ENCODE results near the gene MYL7. TPM values are rescaled to one million over a fixed set of nuclear protein-coding genes. Genes with fewer than 3 reads are reported as not detected.

The MYL7 gene
- total RNA-seq, 1 experiment from 2014 or later, result 1.4 TPM

DNA sequence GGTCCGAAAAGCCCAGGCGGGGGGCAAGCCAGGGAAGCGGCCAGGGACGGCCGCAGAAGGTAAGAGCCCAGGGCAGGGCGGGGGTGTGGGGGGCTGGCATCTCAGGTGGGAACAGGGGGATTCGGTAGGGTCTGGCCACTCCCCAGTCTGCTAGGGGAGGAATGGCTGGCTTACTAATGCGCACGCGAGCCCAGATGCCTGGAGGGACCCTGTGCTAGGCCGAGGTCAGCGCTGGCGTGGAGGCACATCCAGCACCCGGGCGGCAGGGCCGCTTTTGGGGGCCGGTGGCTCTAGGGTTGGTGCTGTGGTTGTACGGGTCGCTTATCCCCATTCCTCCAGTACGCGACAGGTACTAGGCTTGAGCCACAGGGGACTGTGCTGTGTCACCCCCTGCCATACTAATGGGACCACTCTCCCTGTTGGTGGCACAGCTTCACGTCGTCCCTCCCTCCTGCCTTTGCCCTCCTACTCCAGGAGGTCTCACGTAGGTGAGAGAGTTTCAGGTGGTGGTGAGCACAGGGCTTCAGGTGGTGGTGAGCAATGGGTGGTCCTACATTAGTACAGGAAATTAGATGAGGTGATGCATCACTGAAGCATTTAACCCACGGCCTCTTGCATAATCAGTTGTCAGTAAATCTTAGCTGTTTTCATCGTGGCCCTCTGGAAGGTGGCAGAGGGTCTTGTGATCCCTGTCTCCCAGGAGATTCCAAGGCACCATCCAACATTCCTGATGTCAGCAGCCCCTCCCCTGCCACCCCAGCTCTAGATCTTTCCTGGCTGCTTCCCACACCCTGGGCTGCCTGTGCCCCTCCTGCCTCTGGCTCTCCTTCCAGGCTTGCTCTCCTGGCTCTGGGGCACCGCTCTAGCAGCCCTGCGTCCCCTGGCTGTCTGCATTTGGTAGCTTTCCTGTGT, 36.0 kb downstream of the MYL7 start:
- in situ Hi-C loops (cut with HindIII; ENCODE audit: low sequenced_read_pairs), result no loop called here
- no peak for DNase-seq (ENCODE audit: low spot score)

DNA sequence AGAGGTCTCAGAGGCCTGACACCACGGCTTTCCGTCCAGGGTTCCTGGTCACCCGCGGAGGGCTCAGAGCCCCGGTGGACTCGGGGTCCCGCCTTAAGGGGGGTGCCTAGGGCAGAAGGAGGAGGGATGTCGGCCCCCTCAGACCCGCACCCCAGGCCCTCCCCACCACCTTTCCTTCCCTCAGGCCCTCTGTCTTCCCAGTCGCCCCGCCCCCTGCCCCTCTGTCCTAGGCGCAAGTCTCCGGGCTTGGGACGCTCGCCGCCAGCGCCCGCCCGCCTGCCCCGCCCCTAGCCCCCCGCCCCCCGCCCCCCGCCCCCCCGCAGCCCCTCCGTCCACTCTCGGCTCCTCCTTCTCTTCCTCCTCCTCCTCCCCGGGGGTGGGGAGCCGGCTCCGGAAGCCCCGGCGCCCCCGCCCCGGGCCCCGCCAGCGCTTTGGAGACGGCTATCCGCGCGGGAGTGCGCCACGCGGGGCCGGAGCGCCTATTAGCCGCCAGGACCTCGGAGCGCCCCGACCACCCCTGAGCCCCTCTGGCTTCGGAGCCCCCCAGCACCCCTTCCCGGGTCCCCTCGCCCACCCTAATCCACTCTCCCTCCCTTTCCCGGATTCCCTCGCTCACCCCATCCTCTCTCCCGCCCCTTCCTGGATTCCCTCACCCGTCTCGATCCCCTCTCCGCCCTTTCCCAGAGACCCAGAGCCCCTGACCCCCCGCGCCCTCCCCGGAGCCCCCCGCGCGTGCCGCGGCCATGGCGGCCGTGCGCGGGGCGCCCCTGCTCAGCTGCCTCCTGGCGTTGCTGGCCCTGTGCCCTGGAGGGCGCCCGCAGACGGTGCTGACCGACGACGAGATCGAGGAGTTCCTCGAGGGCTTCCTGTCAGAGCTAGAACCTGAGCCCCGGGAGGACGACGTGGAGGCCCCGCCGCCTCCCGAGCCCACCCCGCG, 36.9 kb downstream of the MYL7 start, which contains the start of gene AEBP1:
TSS of gene AEBP1 (plus strand) at position 423 of the 937 bp plus-strand sequence. CDS start at position 744, 321 bp downstream.
- in situ Hi-C loops (cut with HindIII; ENCODE audit: low sequenced_read_pairs), result no loop called here
- no peak for DNase-seq (ENCODE audit: low spot score)

DNA sequence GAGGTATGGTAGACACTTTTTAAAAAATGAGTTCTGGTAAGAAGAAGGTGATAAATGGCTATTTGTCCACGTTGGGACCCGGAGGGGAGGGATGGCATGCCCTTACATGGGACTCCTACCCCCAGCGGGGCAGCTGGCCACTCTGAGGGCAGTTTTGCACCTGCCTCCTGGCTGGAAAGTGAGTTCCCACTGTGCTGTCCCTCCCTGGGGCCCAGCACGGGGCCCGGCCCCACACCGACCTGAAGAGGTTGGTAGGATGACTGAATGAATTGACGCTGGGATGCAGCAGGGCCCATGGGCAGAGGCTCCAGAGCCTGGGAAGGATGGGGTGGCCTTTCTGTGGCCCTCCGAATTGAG, 37.6 kb downstream of the MYL7 start:
- DNase-seq (ENCODE audit: low spot score), result no peak
- in situ Hi-C loops (cut with HindIII; ENCODE audit: low sequenced_read_pairs), result no loop called here

DNA sequence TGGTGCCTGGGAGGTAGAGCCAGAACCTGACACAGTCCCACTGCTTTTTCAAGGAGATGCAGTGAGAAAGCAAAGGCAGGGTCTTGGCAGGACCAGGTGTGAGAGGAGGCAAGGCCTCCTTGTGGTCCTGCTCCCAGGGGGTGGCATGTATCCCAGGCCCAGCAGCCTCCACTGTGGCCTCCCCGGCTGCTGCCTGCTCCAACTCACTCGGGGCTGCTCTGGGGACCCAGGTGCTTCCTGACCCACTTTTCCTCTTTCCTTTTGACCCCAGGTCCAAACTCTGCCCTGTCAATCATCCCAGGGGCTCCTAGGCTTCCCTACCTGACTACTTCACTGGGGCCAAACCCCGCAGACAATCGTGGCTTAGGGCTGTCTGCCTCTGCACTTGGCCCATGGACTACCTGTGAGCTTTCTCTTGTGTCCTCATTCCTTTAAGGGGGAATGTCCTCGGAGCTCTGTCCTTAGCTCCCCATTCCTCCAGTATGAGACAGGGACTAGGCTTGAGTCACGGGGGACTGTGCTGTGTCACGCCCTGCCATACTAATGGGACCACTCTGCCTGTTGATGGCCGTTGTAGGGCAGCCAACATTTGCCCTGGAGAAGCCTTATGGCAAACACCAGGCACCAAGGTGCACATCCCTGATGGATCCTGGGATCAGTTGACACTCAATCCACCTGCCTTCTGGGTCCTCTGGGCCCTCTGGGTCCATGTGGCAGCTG, 38.1 kb downstream of the MYL7 start:
- in situ Hi-C loops (cut with HindIII; ENCODE audit: low sequenced_read_pairs), result no loop called here
- DNase-seq (ENCODE audit: low spot score), result no peak

DNA sequence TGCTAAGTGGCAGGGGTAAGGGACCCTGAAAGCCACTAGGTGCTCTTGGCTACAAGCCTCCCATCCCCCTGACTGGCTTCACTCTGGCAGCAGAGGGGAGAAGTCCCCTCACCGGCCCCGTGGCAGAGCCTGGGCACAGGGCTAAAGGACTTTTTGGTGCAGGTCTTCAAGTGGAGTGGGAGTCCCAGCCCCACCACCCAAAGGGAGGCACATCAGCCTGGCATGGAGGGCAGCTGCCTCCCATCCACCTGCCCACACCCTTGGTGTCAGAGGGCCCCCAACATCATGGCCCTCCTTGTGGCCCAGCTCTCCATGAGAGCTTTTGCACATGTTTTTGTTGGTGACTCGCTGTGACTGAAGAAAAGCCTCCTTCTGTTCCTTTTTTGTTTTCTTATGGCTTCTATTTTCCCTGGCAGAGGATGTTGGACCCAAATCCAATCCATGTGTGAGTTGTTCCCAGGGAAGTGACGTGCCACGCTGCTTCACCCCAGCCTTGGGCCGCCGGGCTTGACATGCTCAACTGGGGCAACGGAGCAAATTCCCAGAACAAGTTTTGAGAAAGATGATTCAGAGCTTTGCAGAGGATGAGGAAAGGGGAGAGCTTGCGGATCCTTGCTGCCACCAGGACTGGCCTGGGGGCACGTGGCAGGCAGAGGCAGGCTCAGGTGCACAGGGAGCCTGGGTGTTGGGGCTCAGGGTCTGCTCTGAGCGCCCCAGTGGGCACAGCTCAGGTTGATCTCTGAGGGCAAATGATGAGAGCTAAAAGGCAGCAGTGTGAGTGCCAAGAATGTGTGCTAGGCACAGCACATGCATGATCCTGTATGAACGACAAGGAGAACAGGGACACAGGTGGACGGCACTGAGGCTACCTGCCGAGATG, 38.9 kb downstream of the MYL7 start:
- in situ Hi-C loops (cut with HindIII; ENCODE audit: low sequenced_read_pairs), result no loop called here
- DNase-seq (ENCODE audit: low spot score), result no peak

DNA sequence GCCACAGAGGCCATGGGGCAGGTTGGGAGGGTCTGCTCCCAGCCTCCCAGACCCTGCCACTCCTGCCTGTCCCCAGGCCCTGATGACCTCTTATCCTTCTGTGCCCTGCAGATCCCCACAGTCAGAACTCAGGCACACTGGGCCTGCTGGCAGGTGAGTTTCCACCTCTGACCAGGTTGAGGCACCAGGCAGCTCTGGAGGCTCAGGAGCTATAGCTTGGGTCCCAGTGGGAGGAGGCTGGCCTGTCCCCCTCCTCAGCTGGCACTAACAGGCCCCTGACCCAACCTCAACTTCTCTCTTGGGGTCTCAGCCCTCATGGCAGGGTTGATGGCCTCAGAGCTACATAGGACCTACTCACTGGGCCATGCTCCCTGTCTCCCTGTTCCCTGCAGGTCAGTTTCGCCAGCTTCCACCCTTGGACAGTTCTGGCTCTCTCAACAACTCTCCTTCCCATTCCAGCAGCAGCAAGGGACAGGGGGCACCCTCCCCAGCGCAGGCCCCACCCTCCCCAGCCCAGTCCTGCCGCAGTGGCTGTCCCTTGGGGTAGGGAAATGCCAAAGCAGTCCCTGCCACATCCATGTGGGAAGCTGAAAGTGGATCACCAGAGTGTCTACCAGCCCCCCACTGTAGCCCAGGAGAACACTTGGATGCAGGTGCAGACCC, 39.7 kb downstream of the MYL7 start:
- in situ Hi-C loops (cut with HindIII; ENCODE audit: low sequenced_read_pairs), result no loop called here

DNA sequence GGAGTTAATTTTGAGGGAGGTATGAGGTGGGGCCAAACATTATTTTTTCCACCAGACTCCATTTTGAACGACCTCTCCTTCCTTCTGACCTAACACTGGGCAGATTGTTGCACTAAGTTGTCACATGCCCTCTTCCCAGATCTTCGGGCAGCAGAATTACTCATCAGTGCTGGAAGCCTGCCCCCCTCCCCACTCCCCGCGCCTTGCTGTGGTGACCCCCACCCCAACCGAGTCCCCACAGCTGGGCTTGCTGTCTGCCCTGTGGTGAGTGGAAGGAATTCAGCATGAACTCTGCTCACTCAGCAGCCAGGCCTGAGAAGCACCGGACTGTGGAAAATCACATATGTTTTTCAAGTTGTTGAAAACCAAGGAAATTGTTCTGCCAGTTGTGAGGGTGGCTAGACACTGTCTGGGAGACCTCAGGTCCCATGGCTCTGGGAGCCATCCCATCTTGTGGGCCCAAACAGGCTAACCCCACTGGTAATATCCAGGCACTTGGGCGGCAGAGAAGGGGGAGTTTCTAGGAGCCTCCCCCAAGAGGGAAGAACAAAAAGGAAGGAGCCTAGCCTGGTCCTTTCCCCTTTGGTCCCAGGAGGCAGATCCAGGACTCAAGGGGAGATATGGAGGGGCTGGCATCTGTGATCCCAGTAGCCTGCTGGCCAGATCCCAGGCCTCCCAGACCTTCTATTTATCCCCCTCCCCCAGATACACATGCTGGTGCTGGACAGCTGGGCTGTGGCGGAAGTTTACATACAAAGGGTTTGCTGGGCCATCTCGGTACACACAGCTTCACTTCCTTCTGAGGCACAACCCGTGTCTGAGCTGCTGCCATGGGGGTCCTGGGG, 40.5 kb downstream of the MYL7 start:
- in situ Hi-C loops (cut with HindIII; ENCODE audit: low sequenced_read_pairs), result no loop called here
- DNase-seq (ENCODE audit: low spot score), result no peak

More for the DNA sequence above, 39.7 kb downstream of the MYL7 start:
- DNase-seq (ENCODE audit: low spot score), result no peak

DNA sequence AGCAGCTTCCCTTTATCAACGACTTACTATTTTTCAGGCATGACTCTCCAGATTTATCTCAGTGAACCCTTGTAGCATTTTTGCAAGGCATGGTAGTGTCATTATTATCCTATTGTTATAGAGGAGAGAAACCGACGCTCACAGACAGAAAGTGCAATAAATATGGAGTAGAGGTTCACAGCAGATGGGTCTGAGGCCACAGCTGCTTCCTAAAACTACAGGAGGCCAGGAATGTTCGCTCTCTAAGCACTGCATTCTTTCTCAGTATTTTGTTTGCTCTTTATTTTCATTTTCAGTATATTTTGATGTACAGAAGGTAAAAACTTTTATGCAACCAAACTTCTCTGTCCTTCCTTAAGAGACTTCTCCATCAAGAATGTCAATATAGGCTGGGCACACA, 41.5 kb downstream of the MYL7 start:
- in situ Hi-C loops (cut with HindIII; ENCODE audit: low sequenced_read_pairs), result loop anchor here (10.0 kb wide), 1 partner anchor 95 kb away; no protein-coding TSS in a partner anchor
- no peak for DNase-seq (ENCODE audit: low spot score)

DNA sequence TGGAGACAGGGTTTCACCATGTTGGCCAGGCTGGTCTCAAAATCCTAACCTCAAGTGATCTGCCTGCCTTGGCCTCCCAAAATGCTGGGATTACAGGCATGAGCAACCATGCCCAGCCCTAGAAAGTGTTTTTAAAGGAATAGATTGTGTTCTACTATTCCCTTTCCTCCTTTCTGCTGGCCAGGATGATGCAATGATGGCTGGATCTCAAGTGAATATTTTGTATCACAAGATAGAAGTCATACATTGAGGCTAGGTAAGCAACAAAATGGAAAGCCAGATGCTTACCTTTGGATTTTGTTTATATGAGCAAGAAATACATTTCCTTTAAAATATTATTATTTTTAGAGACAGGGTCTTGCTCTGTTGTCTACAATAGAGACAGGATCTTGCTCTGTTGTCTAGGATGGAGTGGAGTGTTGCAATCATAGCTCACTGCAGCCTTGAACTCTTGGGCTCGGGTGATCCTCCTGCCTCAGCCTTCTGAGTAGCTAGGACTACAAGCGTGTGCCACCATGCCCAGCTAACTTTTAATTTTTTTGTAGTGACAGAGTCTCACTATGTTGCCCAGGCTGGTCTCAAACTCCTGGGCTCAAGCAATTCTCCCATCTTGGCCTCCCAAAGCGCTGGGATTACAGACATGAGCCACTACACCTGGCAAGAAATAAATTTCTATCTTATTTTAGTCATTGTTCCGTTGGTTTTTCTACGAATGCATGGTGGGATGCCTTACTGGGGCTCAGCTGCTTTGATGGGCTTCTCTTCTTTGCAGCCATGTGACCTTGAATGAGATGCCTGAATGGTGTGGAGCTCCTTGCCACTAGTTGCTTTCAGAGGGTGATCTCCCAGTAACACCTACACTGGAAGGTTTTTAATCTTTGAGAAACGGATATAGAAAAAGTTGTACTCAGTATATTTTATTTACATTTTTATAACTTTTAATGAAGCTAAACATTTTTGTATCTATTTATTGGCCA, 42.8 kb downstream of the MYL7 start:
- no peak for DNase-seq (ENCODE audit: low spot score)
- in situ Hi-C loops (cut with HindIII; ENCODE audit: low sequenced_read_pairs), result loop anchor here (10.0 kb wide), 1 partner anchor 96 kb away; no protein-coding TSS in a partner anchor

DNA sequence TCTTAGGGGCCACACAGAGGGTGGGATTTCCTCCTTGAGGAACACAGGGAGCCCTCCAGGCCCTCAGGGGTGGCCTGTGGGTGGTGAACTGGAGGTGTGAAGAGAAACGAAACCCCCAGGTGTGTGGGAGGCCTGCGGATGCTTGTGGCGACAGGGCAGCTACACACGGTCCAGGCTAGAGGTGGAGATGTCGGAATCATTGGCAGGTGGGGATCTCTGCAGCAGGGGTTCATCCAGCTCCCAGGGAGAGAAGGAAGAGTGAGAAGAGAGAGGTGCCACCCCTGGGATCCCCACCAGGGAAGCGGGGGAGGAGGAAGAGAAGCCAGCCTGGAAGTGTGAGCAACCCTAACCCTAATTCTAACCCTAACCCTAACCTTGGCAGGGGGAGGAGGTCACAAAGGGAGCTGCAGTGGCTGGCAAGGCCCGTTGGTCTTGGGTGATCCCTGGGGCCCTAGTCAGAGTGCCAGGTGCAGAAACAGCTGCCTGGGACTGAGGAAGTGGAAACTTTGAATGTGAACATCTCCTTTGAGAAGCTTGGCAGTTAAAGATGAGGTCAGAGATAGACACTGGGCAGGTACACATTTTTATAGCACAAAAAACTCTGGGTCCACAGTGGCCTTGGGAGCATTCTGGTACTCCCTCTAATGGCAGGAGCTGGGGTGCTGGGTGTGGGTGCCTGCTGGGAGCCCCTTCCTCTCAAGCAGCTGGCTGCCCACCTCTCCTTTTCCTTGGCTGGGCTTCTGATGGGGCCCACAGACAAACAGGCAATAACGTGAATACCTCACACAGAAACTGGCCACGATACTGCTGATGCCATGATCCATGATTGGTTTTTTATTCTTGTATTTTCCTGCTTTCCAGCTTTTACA, 43.8 kb downstream of the MYL7 start:
- in situ Hi-C loops (cut with HindIII; ENCODE audit: low sequenced_read_pairs), result loop anchor here (10.0 kb wide), 1 partner anchor 98 kb away; no protein-coding TSS in a partner anchor

DNA sequence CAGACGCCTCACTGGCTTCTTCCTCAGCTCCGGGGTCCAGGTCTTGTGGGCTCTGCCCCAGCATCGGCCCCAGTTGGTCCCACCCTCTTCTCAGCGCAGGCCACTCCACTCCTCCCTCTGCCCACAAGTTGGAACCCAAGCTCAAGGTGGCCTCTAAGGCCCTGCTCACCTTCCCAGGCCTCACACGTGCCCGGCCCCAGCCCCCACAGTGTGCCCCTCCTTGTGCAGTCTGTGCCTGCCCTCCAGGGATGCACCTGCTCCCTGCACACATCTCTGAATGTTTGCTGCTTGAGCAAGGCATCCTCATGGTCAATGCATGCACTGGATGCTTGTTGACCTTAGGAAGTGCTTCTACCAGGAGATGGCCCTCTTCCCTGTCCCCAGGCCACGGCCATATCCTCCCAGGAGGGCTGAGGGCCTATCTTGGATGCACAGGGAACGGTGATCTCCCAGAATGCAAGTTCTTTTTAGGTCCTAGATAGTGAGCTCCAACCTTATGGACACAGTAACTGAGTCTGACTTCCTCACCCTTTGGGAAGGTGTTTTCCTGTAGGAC, 44.7 kb downstream of the MYL7 start:
- no peak for DNase-seq (ENCODE audit: low spot score)
- in situ Hi-C loops (cut with HindIII; ENCODE audit: low sequenced_read_pairs), result loop anchor here (10.0 kb wide), 1 partner anchor 98 kb away; no protein-coding TSS in a partner anchor

More for the DNA sequence above, 43.8 kb downstream of the MYL7 start:
- DNase-seq (ENCODE audit: low spot score), result no peak

DNA sequence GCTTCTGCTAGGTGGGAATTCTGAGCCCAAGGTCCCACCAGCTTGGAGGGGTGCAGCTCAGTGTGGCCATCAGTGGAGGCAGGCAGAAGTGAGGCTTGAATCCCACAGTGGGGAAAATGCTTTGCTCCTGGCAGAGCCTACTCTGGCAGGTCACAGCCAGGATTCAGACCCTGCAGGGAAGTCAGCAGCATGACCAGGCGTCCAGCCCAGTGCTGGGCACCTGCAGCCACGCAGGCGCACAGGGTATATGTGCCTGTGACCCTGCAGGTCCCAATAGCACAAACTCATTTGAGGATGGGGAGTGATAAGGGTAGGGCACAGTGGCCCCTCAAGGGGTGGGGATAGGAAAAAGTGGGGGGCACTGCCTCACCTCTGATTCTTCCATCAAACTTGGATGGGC, 45.4 kb downstream of the MYL7 start:
- in situ Hi-C loops (cut with HindIII; ENCODE audit: low sequenced_read_pairs), result loop anchor here (10.0 kb wide), 1 partner anchor 99 kb away; no protein-coding TSS in a partner anchor
- no peak for DNase-seq (ENCODE audit: low spot score)

DNA sequence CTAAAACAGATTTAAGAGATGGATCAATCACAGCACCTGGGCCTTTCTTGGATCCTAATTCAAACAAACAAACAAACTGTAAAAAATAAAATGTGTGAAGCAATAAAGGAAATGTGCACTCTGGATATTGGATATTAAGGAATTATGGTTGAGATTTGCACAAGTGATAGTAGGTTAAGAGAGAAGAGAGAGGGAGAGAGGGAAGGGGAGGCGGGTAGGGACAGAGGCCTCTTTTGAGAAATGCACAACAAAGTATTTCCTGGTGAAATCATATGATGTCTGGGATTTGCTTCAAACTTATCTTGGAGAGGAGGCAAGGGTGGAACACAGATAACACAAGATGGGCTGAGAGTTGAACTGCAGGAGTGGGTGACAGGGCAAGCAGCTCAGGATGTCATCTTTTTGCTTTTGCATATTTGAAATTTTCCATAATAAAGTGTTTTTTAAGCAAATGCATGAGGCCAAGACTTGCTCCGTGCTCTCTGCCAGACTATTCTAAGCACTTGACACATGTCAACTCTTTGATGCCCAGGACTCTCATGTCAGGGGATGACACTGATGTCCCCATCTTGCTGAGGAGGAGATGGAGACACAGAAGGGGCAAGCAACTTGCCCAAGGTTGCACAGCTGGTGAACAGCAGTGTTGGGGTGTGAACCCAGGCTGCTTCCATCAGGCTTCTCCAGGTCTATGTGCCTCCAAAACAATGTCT, 46.1 kb downstream of the MYL7 start:
- in situ Hi-C loops (cut with HindIII; ENCODE audit: low sequenced_read_pairs), result loop anchor here (10.0 kb wide), 1 partner anchor 100 kb away; no protein-coding TSS in a partner anchor

DNA sequence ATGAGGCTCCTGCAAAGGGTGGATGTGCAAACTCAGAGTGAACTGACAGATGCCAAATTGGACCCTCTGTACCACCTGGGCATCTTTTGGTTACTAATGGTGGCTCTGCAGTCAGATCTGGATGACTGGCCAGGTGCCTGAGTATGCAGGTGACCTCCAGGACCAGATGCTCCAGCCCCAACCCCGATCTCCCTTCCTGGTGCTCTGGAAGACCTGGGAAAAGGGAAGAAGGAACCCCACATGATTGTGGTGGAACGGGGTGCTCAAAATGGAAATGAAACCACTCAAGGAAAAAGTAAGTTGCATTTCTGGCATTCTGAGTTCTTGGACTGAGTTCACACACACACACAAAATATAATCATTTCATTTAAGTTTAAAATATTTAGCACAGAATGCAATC, 46.8 kb downstream of the MYL7 start:
- in situ Hi-C loops (cut with HindIII; ENCODE audit: low sequenced_read_pairs), result loop anchor here (10.0 kb wide), 1 partner anchor 100 kb away; no protein-coding TSS in a partner anchor

More for the DNA sequence above, 46.1 kb downstream of the MYL7 start:
- DNase-seq (ENCODE audit: low spot score), result no peak

More for the DNA sequence above, 46.8 kb downstream of the MYL7 start:
- DNase-seq (ENCODE audit: low spot score), result no peak
